SK-N-SH (cell line): ENCODE data around the gene PTEN. TPM values are rescaled to one million over a fixed set of nuclear protein-coding genes. Genes with fewer than 3 reads are reported as not detected.

Experiments used
- CTCF ChIA-PET: fragments of 300-600, 350-600 bp; formaldehyde crosslinking; extraction: SDS; loops from one replicate; lab custom pipeline; 2021; lab: Yijun Ruan, JAX
- POLR2A ChIA-PET: fragments of 350-600 bp; sonication (Branson Sonifier 250); formaldehyde crosslinking; extraction: SDS; loops from one replicate; lab custom pipeline; 2020; ENCODE audit warnings: antibody characterized with exemption, inconsistent platforms; lab: Yijun Ruan, JAX
- DNase-seq: peaks from one replicate; pipeline ENCODE4 v3.0.0; 2012
- H2AFZ ChIP-seq: fragments of 200-600 bp; sonication (generic); 2 replicates; pipeline ENCODE4 v1.8.1; 2016; ENCODE audit warnings: antibody characterized with exemption, mild to moderate bottlenecking, low read depth
- H3F3A ChIP-seq: fragments of 200-600 bp; sonication (generic); replicated peaks from 2 replicates; pipeline ENCODE3; 2016; ENCODE audit warnings: antibody characterized with exemption, mild to moderate bottlenecking; ENCODE audit not compliant: insufficient read depth
- H3K27ac ChIP-seq, 2 experiments: fragments of 200-500 bp in 1 of 2; fragments of 200-600 bp in 1 of 2; sonication (Bioruptor generic) in 1 of 2; sonication (generic), shearing (Covaris generic) in 1 of 2; 2 replicates each; pipeline versions ENCODE4 v1.5.1 to v1.6.1; 2014 to 2016; ENCODE audit warnings: low read depth in 2 of 2, inconsistent platforms in 1 of 2, low read length in 1 of 2, mild to moderate bottlenecking in 1 of 2, mixed read lengths in 1 of 2
- H3K27me3 ChIP-seq: fragments of 200-600 bp; sonication (generic), shearing (Covaris generic); 2 replicates; pipeline ENCODE4 v1.6.1; 2016; ENCODE audit warnings: mixed run types; ENCODE audit not compliant: insufficient read depth
- H3K36me3 ChIP-seq, 2 experiments: fragments of 200-500 bp in 1 of 2; fragments of 200-600 bp in 1 of 2; sonication (Bioruptor generic) in 1 of 2; sonication (generic) in 1 of 2; replicated peaks in 1 of 2; 2 replicates each; pipeline versions ENCODE3 to v1.5.1; 2014 to 2016; ENCODE audit warnings: low read length in 1 of 2, mild to moderate bottlenecking in 1 of 2; ENCODE audit not compliant: insufficient read depth in 2 of 2, control insufficient read depth in 1 of 2
- H3K4me1 ChIP-seq, 2 experiments: fragments of 200-500 bp in 1 of 2; fragments of 200-600 bp in 1 of 2; sonication (Bioruptor generic) in 1 of 2; sonication (generic), shearing (Covaris generic) in 1 of 2; 2 replicates each; pipeline versions ENCODE4 v1.5.1 to v1.6.1; 2014 to 2016; ENCODE audit warnings: low read depth in 1 of 2, low read length in 1 of 2, mixed run types in 1 of 2; ENCODE audit not compliant: insufficient read depth in 2 of 2, control insufficient read depth in 1 of 2
- H3K4me2 ChIP-seq: fragments of 200-600 bp; sonication (generic), shearing (Covaris generic); 2 replicates; pipeline ENCODE4 v1.6.1; 2017; ENCODE audit warnings: mixed run types
- H3K4me3 ChIP-seq, 2 experiments: fragments of 200-500 bp in 1 of 2; fragments of 200-600 bp in 1 of 2; sonication (Bioruptor generic) in 1 of 2; sonication (generic), shearing (Covaris generic) in 1 of 2; 2 replicates each; pipeline versions ENCODE4 v1.5.1 to v1.8.1; 2014 to 2016; ENCODE audit warnings: low read depth in 2 of 2, inconsistent platforms in 1 of 2, low read length in 1 of 2, mild to moderate bottlenecking in 1 of 2, mixed read lengths in 1 of 2, moderate library complexity in 1 of 2
- H3K79me2 ChIP-seq: fragments of 200-600 bp; sonication (generic); 2 replicates; pipeline ENCODE4 v1.8.1; 2017; ENCODE audit warnings: mild to moderate bottlenecking; ENCODE audit not compliant: insufficient read depth
- H3K9ac ChIP-seq: fragments of 200-600 bp; sonication (generic); 2 replicates; pipeline ENCODE4 v1.6.1; 2017; ENCODE audit warnings: mixed run types
- H3K9me2 ChIP-seq: fragments of 200-600 bp; sonication (generic); 2 replicates; pipeline ENCODE4 v1.6.1; 2017; ENCODE audit warnings: mixed run types
- H3K9me3 ChIP-seq: fragments of 200-600 bp; sonication (generic); 2 replicates; pipeline ENCODE4 v1.6.1; 2017; ENCODE audit warnings: mixed run types, mild to moderate bottlenecking, moderate library complexity
- H4K20me1 ChIP-seq: fragments of 200-600 bp; sonication (generic); 2 replicates; pipeline ENCODE4 v1.6.1; 2017; ENCODE audit warnings: mild to moderate bottlenecking, mixed run types; ENCODE audit not compliant: insufficient read depth
- CHD2 ChIP-seq: fragments of 150-350 bp; IDR thresholded peaks from 2 replicates; pipeline ENCODE4 v1.6.1; 2018; ENCODE audit warnings: low read length; ENCODE audit not compliant: partially characterized antibody
- CTCF ChIP-seq: fragments of 200-600 bp; sonication (generic); IDR thresholded peaks from 2 replicates; pipeline ENCODE4 v1.6.1; 2017; ENCODE audit warnings: antibody characterized with exemption, mild to moderate bottlenecking, moderate library complexity
- EZH2phosphoT487 ChIP-seq: fragments of 200-600 bp; sonication (generic); IDR thresholded peaks from 2 replicates; pipeline ENCODE4 v1.6.1; 2017; ENCODE audit warnings: low read depth, mixed run types, mild to moderate bottlenecking, antibody characterized with exemption, moderate library complexity, borderline replicate concordance
- GABPA ChIP-seq: IDR thresholded peaks from 2 replicates; pipeline ENCODE4 v1.4.0; 2012; ENCODE audit warnings: low read depth, mild to moderate bottlenecking
- GATA2 ChIP-seq: sonication (generic); formaldehyde crosslinking; IDR thresholded peaks from 2 replicates; pipeline ENCODE4 v1.5.0; 2020; ENCODE audit warnings: mild to moderate bottlenecking, missing genetic modification reagents
- IRF3 ChIP-seq: fragments of 150-350 bp; IDR thresholded peaks from 2 replicates; pipeline ENCODE4 v1.6.1; 2016; ENCODE audit warnings: mild to moderate bottlenecking, low read depth, low read length
- JUND ChIP-seq: IDR thresholded peaks from 2 replicates; pipeline ENCODE4 v1.4.0; 2012
- MAX ChIP-seq: IDR thresholded peaks from 2 replicates; pipeline ENCODE4 v1.4.0; 2012; ENCODE audit warnings: low read depth
- MEF2A ChIP-seq: IDR thresholded peaks from 2 replicates; pipeline ENCODE4 v1.4.0; 2012; ENCODE audit warnings: low read depth, borderline replicate concordance
- NFIC ChIP-seq: IDR thresholded peaks from 2 replicates; pipeline ENCODE4 v1.4.0; 2012; ENCODE audit warnings: borderline replicate concordance
- NRF1 ChIP-seq: IDR thresholded peaks from 2 replicates; pipeline ENCODE4 v1.6.1; 2012; ENCODE audit warnings: low read depth, mild to moderate bottlenecking, low read length
- RAD21 ChIP-seq: IDR thresholded peaks from 2 replicates; pipeline ENCODE4 v1.6.1; 2012; ENCODE audit warnings: mild to moderate bottlenecking, low read length
- RFX5 ChIP-seq: IDR thresholded peaks from 2 replicates; pipeline ENCODE4 v1.6.1; 2012; ENCODE audit warnings: mild to moderate bottlenecking, improper control_type of control experiment, low read length
- RXRA ChIP-seq: IDR thresholded peaks from 2 replicates; pipeline ENCODE4 v1.4.0; 2012; ENCODE audit warnings: low read depth, mild to moderate bottlenecking, borderline replicate concordance
- SMC3 ChIP-seq: IDR thresholded peaks from 2 replicates; pipeline ENCODE4 v1.6.1; 2012; ENCODE audit warnings: low read depth, low read length, improper control_type of control experiment
- TCF12 ChIP-seq: IDR thresholded peaks from 2 replicates; pipeline ENCODE4 v1.4.0; 2012
- YY1 ChIP-seq: IDR thresholded peaks from 2 replicates; pipeline ENCODE4 v1.4.0; 2012; ENCODE audit warnings: low read depth, mild to moderate bottlenecking
- polyA plus RNA-seq, 3 experiments: library from polyadenylated mRNA; depleted of rRNA; stranded (reverse); fragments of >200 nt; gene quantifications; 2 replicates each; pipeline ENCODE4 v1.2.3, GENCODE V29; 2012
- TF ChIP-seq, protein P1 (sequence below): IDR thresholded peaks from 2 replicates; pipeline ENCODE4 v1.4.0; 2012; ENCODE audit warnings: low read depth, borderline replicate concordance

Gene PTEN
- polyA plus RNA-seq, 1 of the 3 experiments (the other 2 are of a cell fraction), result 12.8 TPM

- TF ChIP-seq YY1 (no peak), GATA2 (CRISPR knock-in tag) (no peak), CHD2 (no peak), TCF12 (no peak), EZH2phosphoT487 (no peak), GABPA (no peak), NFIC (no peak), SMC3 (no peak), MEF2A (no peak), NRF1 (no peak), MAX (no peak), RFX5 (no peak)
- TF ChIP-seq, protein P1, sequence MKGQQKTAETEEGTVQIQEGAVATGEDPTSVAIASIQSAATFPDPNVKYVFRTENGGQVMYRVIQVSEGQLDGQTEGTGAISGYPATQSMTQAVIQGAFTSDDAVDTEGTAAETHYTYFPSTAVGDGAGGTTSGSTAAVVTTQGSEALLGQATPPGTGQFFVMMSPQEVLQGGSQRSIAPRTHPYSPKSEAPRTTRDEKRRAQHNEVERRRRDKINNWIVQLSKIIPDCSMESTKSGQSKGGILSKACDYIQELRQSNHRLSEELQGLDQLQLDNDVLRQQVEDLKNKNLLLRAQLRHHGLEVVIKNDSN, result no peak
These were observed 27.3 kb upstream of the PTEN start (continued) for GRCh38 chr10:87836098-87836497.

- H3K4me1 ChIP-seq, result no peaks in the 10 kb centered on the region
- TF ChIP-seq GABPA, result no peak
- no peak for TF ChIP-seq NRF1
- no peak for TF ChIP-seq RAD21
- TF ChIP-seq GATA2 (CRISPR knock-in tag), result no peak
- TF ChIP-seq CTCF, result no peak
- no peak for TF ChIP-seq NFIC
- no peak for TF ChIP-seq RXRA
- no peak for TF ChIP-seq IRF3
- TF ChIP-seq JUND, result no peak
- no peak for TF ChIP-seq SMC3
- TF ChIP-seq, protein P1, result no peak
- H3K27me3 ChIP-seq, result no peaks in the 10 kb centered on the region
- no peaks in the 10 kb centered on the region for H3K9me2 ChIP-seq
- no peaks in the 10 kb centered on the region for H3K36me3 ChIP-seq
- H3K79me2 ChIP-seq, result no peaks in the 10 kb centered on the region
- DNase-seq, result no peak
- no peak overlapping the region for H3K4me3 ChIP-seq
- ChIA-PET POLR2A (no interaction called here), CTCF (interaction anchor here (1.4 kb wide), 1 partner anchor 9 kb away, joined by 3 read pairs; no protein-coding TSS in a partner anchor)
- no peak overlapping the region for H3K27ac ChIP-seq
- no peak overlapping the region for H3K4me2 ChIP-seq
- H3K9ac ChIP-seq, result no peak overlapping the region
- no peaks in the 10 kb centered on the region for H4K20me1 ChIP-seq
- no peaks in the 10 kb centered on the region for H3K9me3 ChIP-seq
- peaks cover 5% of the 10 kb centered on the region for H3F3A ChIP-seq
- H2AFZ ChIP-seq, result no peak overlapping the region
These were observed 26.0 kb upstream of the PTEN start for GRCh38 chr10:87837445-87837844.
